ENCODE results near the gene AAK1. TPM values are rescaled to one million over a fixed set of nuclear protein-coding genes. Genes with fewer than 3 reads are reported as not detected.
"Not testable (repeated sequence)": the region's sequence is repeated elsewhere in the genome, so short reads cannot be mapped to it uniquely, and the experiment has no call there.

AAK1 gene
- total RNA-seq, 4 donors from 2014 or later, result 34.8 to 109 (median 70.2) TPM

DNA sequence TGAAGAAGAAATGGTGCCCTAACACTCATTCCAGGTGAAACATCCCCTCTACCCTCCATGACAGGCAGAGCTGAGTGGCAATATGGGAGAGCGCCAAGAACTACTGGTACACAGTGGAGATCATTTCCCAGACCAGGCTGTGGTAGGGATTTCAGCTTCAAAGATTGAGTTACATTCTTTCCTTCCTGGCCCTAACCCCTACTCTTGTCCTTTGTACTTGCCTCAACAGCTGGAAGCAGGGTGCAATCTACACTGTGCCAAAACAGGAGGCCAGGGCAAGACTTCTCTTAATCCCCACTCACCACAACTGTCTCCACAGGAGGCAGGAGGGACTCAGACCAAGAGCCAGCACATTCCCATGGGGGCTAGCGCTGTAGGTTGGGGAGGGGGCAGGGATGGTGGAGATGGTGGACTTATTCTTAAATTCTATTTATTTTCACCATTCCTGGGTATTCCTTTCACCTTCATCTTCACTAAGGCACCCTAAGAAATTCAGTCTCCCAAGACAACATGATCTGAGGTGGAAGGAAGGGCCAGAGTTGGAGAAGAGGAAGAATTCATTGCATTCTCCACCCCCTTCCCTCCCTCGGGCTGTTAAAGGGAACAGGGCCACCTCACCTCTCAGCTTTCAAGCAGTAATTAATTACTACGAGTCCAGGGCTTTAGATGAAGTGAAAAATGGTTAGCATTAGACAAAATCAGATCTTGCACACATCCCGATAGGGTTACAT, 65.9 kb downstream of the AAK1 start:
- 80 to 81% methylated on average over 4 to 5 of the region's 5 CpGs for WGBS, 2 donors (ENCODE audit: low coverage in 1 of 2)
- no peaks in the 10 kb centered on the region for H3K9me3 ChIP-seq
- TF ChIP-seq EP300 (IDR thresholded peaks at IDR 0.05; ENCODE audit: low read depth), result no peak
- no peak for TF ChIP-seq POLR2A (IDR thresholded peaks at IDR 0.05)
- TF ChIP-seq, protein P1, sequence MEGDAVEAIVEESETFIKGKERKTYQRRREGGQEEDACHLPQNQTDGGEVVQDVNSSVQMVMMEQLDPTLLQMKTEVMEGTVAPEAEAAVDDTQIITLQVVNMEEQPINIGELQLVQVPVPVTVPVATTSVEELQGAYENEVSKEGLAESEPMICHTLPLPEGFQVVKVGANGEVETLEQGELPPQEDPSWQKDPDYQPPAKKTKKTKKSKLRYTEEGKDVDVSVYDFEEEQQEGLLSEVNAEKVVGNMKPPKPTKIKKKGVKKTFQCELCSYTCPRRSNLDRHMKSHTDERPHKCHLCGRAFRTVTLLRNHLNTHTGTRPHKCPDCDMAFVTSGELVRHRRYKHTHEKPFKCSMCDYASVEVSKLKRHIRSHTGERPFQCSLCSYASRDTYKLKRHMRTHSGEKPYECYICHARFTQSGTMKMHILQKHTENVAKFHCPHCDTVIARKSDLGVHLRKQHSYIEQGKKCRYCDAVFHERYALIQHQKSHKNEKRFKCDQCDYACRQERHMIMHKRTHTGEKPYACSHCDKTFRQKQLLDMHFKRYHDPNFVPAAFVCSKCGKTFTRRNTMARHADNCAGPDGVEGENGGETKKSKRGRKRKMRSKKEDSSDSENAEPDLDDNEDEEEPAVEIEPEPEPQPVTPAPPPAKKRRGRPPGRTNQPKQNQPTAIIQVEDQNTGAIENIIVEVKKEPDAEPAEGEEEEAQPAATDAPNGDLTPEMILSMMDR (IDR thresholded peaks at IDR 0.05), result no peak
- no peak for TF ChIP-seq POLR2AphosphoS5 (IDR thresholded peaks at IDR 0.05)
- no peak for DNase-seq
- in situ Hi-C loops (cut with MboI; ENCODE audit: low pct_ligation_motif_present in 1 of 4, low pct_unique_long_range_greater_than_20kb in 1 of 4, low sequenced_read_pairs in 3 of 4) (no loop called here), intact Hi-C loops (cut with DNase I; ENCODE audit: low total_unique reads) (no loop called here)
- H3K4me3 ChIP-seq, result no peak overlapping the region
- no peaks in the 10 kb centered on the region for H3K36me3 ChIP-seq
- no peak overlapping the region for H3K27ac ChIP-seq
- H3K4me1 ChIP-seq, result peaks cover 7 to 15% (median 8%) of the 10 kb centered on the region in 4 donors
- no peaks in the 10 kb centered on the region for H3K27me3 ChIP-seq

GRCh38 chr2:69576880-69577279, 66.7 kb downstream of the AAK1 start:
- Histone ChIP-seq H3K36me3 (no peaks in the 10 kb centered on the region), H3K9me3 (no peaks in the 10 kb centered on the region), H3K27me3 (no peaks in the 10 kb centered on the region), H3K27ac (no peak overlapping the region), H3K4me3 (no peak overlapping the region), H3K4me1 (peaks cover under 1 to 8% (median 4%) of the 10 kb centered on the region in 4 donors)
- no peak for TF ChIP-seq EP300 (IDR thresholded peaks at IDR 0.05; ENCODE audit: low read depth)
- DNase-seq, result no peak
- intact Hi-C loops (cut with DNase I; ENCODE audit: low total_unique reads) (no loop called here), in situ Hi-C loops (cut with MboI; ENCODE audit: low pct_ligation_motif_present in 1 of 4, low pct_unique_long_range_greater_than_20kb in 1 of 4, low sequenced_read_pairs in 3 of 4) (no loop called here)
- WGBS, 2 donors (ENCODE audit: low coverage in 1 of 2), result 96% methylated on average over 5 of the region's 5 CpGs; no CpG with 5 or more reads in 1 of the 2 donors

DNA sequence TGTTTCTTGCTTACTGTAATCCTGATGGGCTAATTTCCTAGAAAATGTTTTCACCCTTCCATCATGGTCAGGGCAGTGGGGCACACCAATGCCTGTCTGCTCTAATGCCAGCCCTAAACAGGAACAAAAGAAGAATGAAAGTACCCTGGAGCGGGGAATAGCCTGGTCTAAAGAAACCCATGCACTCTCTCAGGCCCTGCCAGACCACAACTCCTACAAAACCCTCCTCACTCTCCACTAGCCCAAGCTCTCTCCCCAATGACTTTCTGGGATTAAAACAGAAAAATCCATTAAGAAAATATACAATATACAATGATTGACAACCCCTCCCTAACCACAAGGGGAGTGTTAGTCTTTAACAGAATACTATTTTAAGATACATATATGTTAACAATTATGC, 67.6 kb downstream of the AAK1 start:
- no peak for TF ChIP-seq EP300 (IDR thresholded peaks at IDR 0.05; ENCODE audit: low read depth)
- WGBS, 2 donors (ENCODE audit: low coverage in 1 of 2), result 100% methylated on average over 1 of the region's 1 CpG; no CpG with 5 or more reads in 1 of the 2 donors
- intact Hi-C loops (cut with DNase I; ENCODE audit: low total_unique reads) (no loop called here), in situ Hi-C loops (cut with MboI; ENCODE audit: low pct_ligation_motif_present in 1 of 4, low pct_unique_long_range_greater_than_20kb in 1 of 4, low sequenced_read_pairs in 3 of 4) (no loop called here)
- Histone ChIP-seq H3K36me3 (no peaks in the 10 kb centered on the region), H3K9me3 (no peaks in the 10 kb centered on the region), H3K4me3 (no peak overlapping the region), H3K27me3 (no peaks in the 10 kb centered on the region), H3K4me1 (peaks cover 0 to 9% (median 3%) of the 10 kb centered on the region in 4 donors), H3K27ac (no peak overlapping the region)
- no peak for DNase-seq

DNA sequence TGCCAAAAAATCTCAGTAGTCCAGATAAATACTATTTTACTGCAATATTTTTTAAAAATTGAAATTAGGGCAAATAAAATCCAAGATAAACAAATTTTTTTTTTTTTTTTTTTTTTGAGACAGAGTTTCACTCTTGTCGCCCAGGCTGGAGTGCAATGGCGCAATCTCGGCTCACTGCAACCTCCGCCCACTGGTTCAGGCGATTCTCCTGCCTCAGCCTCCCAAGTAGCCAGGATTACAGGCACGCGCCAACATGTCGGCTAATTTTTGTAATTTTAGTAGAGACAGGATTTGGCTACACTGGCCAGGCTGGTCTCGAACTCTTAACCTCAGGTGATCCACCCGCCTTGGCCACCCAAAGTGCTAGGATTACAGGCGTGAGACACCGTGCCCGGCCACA, 68.2 kb downstream of the AAK1 start:
- H3K4me1 ChIP-seq, result peaks cover 0 to 14% (median 4%) of the 10 kb centered on the region in 4 donors
- 96 to 97% methylated on average over 5 to 13 of the region's 13 CpGs for WGBS, 2 donors (ENCODE audit: low coverage in 1 of 2)

DNA sequence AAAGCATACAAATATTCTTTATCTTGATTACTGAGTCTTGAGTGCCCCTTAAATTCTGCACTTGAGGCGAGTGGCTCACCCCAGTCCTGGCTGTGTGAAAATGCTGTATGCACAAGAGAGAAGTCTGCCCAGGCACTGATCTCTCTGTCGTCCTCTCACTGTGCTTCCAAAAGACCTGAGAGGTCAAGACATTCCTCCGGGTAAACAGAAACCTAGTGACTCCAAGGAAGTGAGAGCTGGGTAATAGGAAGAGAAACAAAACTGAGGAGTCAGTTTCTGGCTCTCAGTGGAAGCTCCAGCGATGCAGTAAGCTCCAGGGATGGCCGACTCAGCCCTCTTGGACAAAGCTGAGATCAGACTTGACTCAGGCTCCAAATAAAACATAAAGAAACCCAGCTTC, 70.9 kb downstream of the AAK1 start:
- Histone ChIP-seq H3K36me3 (no peaks in the 10 kb centered on the region), H3K27me3 (no peaks in the 10 kb centered on the region), H3K4me3 (no peak overlapping the region), H3K27ac (no peak overlapping the region), H3K4me1 (peaks cover 0 to 24% (median 3%) of the 10 kb centered on the region in 4 donors), H3K9me3 (no peaks in the 10 kb centered on the region)
- 46 to 66% methylated on average over 2 to 5 of the region's 5 CpGs for WGBS, 2 donors (ENCODE audit: low coverage in 1 of 2)
- TF ChIP-seq EP300 (IDR thresholded peaks at IDR 0.05; ENCODE audit: low read depth), result no peak
- no peak for TF ChIP-seq POLR2AphosphoS5 (IDR thresholded peaks at IDR 0.05)
- TF ChIP-seq, protein P1 (IDR thresholded peaks at IDR 0.05), result no peak
- TF ChIP-seq POLR2A (IDR thresholded peaks at IDR 0.05), result no peak
- DNase-seq, result no peak
- intact Hi-C loops (cut with DNase I; ENCODE audit: low total_unique reads) (no loop called here), in situ Hi-C loops (cut with MboI; ENCODE audit: low pct_ligation_motif_present in 1 of 4, low pct_unique_long_range_greater_than_20kb in 1 of 4, low sequenced_read_pairs in 3 of 4) (loop anchor here (25.0 kb wide), 2 partner anchors 140 to 240 kb away; no protein-coding TSS in a partner anchor)

More for the DNA sequence above, 68.2 kb downstream of the AAK1 start:
- in situ Hi-C loops (cut with MboI; ENCODE audit: low pct_ligation_motif_present in 1 of 4, low pct_unique_long_range_greater_than_20kb in 1 of 4, low sequenced_read_pairs in 3 of 4); DNase-seq; H3K9me3 ChIP-seq; intact Hi-C loops (cut with DNase I; ENCODE audit: low total_unique reads); H3K36me3 ChIP-seq; H3K27ac ChIP-seq; H3K4me3 ChIP-seq; H3K27me3 ChIP-seq: not testable (repeated sequence)
